ENCODE measurements around the gene PAFAH1B1. TPM values are rescaled to one million over a fixed set of nuclear protein-coding genes. Genes with fewer than 3 reads are reported as not detected.

Gene PAFAH1B1
- total RNA-seq, 4 donors from 2014 or later, result 86.5 to 119 (median 102) TPM

- Histone ChIP-seq H3K4me1 (peaks cover 66 to 83% (median 75%) of the 10 kb centered on the region in 4 donors), H3K9me3 (no peaks in the 10 kb centered on the region), H3K27me3 (no peaks in the 10 kb centered on the region), H3K27ac (replicated peaks in 1 of 4) (peak overlapping the region; percentile 65 to 84 (median 83)), H3K36me3 (peaks cover 0 to 11% (median 7%) of the 10 kb centered on the region in 4 donors), H3K4me3 (peak overlapping the region in 3 of 4 donors; percentile 92 to 95 (median 92))
- intact Hi-C loops (cut with DNase I), result no loop called here
- DNase-seq (ENCODE audit: extremely low spot score), result no peak
- TF ChIP-seq POLR2AphosphoS5 (IDR thresholded peaks at IDR 0.05) (no peak), POLR2A (IDR thresholded peaks at IDR 0.05; ENCODE audit: low read depth) (no peak), CTCF (IDR thresholded peaks at IDR 0.05) (no peak), EP300 (IDR thresholded peaks at IDR 0.05) (no peak)
- 83% methylated on average over 20 of the region's 21 CpGs for WGBS
Observed at GRCh38 chr17:2708585-2709182, 115.2 kb downstream of the PAFAH1B1 start.

GRCh38 chr17:2709183-2709661 lies 115.8 kb downstream of the PAFAH1B1 start:
- H3K27ac ChIP-seq (replicated peaks in 1 of 4), result peak overlapping the region; percentile 65 to 84 (median 83)
- TF ChIP-seq CTCF (IDR thresholded peaks at IDR 0.05) (no peak), POLR2AphosphoS5 (IDR thresholded peaks at IDR 0.05) (no peak), EP300 (IDR thresholded peaks at IDR 0.05) (no peak), POLR2A (IDR thresholded peaks at IDR 0.05; ENCODE audit: low read depth) (no peak)
- peaks cover 0 to 6% (median 1%) of the 10 kb centered on the region in 4 donors for H3K36me3 ChIP-seq
- peak overlapping the region in 3 of 4 donors; percentile 92 to 95 (median 92) for H3K4me3 ChIP-seq
- peaks cover 66 to 88% (median 78%) of the 10 kb centered on the region in 4 donors for H3K4me1 ChIP-seq
- H3K9me3 ChIP-seq, result no peaks in the 10 kb centered on the region
- intact Hi-C loops (cut with DNase I), result no loop called here
- H3K27me3 ChIP-seq, result no peaks in the 10 kb centered on the region
- 73% methylated on average over 4 of the region's 10 CpGs for WGBS
- DNase-seq (ENCODE audit: extremely low spot score), result no peak

GRCh38 chr17:2710071-2710802 lies 116.8 kb downstream of the PAFAH1B1 start:
- Histone ChIP-seq H3K4me3 (peak overlapping the region; percentile 92 to 95 (median 93)), H3K27me3 (no peaks in the 10 kb centered on the region), H3K36me3 (peaks cover 0 to 1% (median 0%) of the 10 kb centered on the region in 4 donors), H3K27ac (replicated peaks in 1 of 4) (peak overlapping the region; percentile 83 to 84 (median 83)), H3K4me1 (peaks cover 56 to 86% (median 73%) of the 10 kb centered on the region in 4 donors), H3K9me3 (no peaks in the 10 kb centered on the region)
- WGBS, result 47% methylated on average over 14 of the region's 16 CpGs
- no peak for DNase-seq (ENCODE audit: extremely low spot score)
- TF ChIP-seq POLR2A (IDR thresholded peaks at IDR 0.05; ENCODE audit: low read depth), result no peak
- TF ChIP-seq EP300 (IDR thresholded peaks at IDR 0.05), result no peak
- no peak for TF ChIP-seq POLR2AphosphoS5 (IDR thresholded peaks at IDR 0.05)
- no peak for TF ChIP-seq CTCF (IDR thresholded peaks at IDR 0.05)
- intact Hi-C loops (cut with DNase I), result no loop called here

- Histone ChIP-seq H3K36me3 (peaks cover 0 to 7% (median 0%) of the 10 kb centered on the region in 4 donors), H3K4me1 (peaks cover 51 to 79% (median 66%) of the 10 kb centered on the region in 4 donors), H3K4me3 (peak overlapping the region; percentile 92 to 95 (median 93)), H3K9me3 (no peaks in the 10 kb centered on the region), H3K27me3 (no peaks in the 10 kb centered on the region), H3K27ac (replicated peaks in 1 of 4) (peak overlapping the region; percentile 83 to 84 (median 83))
- DNase-seq (ENCODE audit: extremely low spot score), result no peak
- intact Hi-C loops (cut with DNase I), result no loop called here
- 0% methylated on average over 4 of the region's 82 CpGs for WGBS
- TF ChIP-seq CTCF (IDR thresholded peaks at IDR 0.05), result no peak
- TF ChIP-seq EP300 (IDR thresholded peaks at IDR 0.05), result no peak
- no peak for TF ChIP-seq POLR2A (IDR thresholded peaks at IDR 0.05; ENCODE audit: low read depth)
- TF ChIP-seq POLR2AphosphoS5 (IDR thresholded peaks at IDR 0.05), result no peak
Observed at GRCh38 chr17:2710803-2711607, 117.6 kb downstream of the PAFAH1B1 start.

All from esophagus muscularis mucosa (tissue), 4 donors.